OCI-LY3 (cell line): ENCODE results near the gene PNN.

ENCODE experiments used
- CTCF ChIP-seq: fragments of 200-600, 300-600 bp; sonication (generic); IDR thresholded peaks from 2 replicates; pipeline ENCODE4 v1.5.1; 2014; ENCODE audit warnings: antibody characterized with exemption, low read length, low read depth
- EZH2phosphoT487 ChIP-seq: fragments of 200-600 bp; shearing (Covaris generic); IDR thresholded peaks from 2 replicates; pipeline ENCODE4 v1.6.1; 2018; ENCODE audit warnings: antibody characterized with exemption, mixed run types, low read depth

GRCh38 chr14:39177168-39177545 is 2.1 kb downstream of the PNN start:
- TF ChIP-seq EZH2phosphoT487 (no peak), CTCF (no peak)
